ENCODE measurements around the gene PROSER1.

Gene PROSER1

GRCh38 chr13:38981096-38981495 is 56.8 kb downstream of the PROSER1 start:
- Histone ChIP-seq H3K27ac (no peak overlapping the region), H3K4me3 (no peak overlapping the region)
- TF ChIP-seq CTCF (IDR thresholded peaks at IDR 0.05), result no peak
- no peak for DNase-seq (ENCODE audit: low spot score)

GRCh38 chr13:38980750-38981078 is 57.2 kb downstream of the PROSER1 start:
- no peak for DNase-seq (ENCODE audit: low spot score)
- no peak for TF ChIP-seq CTCF (IDR thresholded peaks at IDR 0.05)
- H3K27ac ChIP-seq, result no peak overlapping the region
- no peak overlapping the region for H3K4me3 ChIP-seq

GRCh38 chr13:38979891-38980749 is 57.8 kb downstream of the PROSER1 start:
- H3K27ac ChIP-seq, result no peak overlapping the region
- no peak for DNase-seq (ENCODE audit: low spot score)
- no peak overlapping the region for H3K4me3 ChIP-seq
- TF ChIP-seq CTCF (IDR thresholded peaks at IDR 0.05), result no peak

- TF ChIP-seq CTCF (IDR thresholded peaks at IDR 0.05), result no peak
These were observed 67.4 kb downstream of the PROSER1 start for GRCh38 chr13:38970380-38971051.

GRCh38 chr13:38969187-38969586 is 68.7 kb downstream of the PROSER1 start:
- H3K27ac ChIP-seq, result no peak overlapping the region
- TF ChIP-seq CTCF (IDR thresholded peaks at IDR 0.05), result no peak
- DNase-seq (ENCODE audit: low spot score), result no peak
- no peak overlapping the region for H3K4me3 ChIP-seq

More at GRCh38 chr13:38970380-38971051, 67.4 kb downstream of the PROSER1 start:
- H3K4me3 ChIP-seq, result no peak overlapping the region
- H3K27ac ChIP-seq, result no peak overlapping the region
- no peak for DNase-seq (ENCODE audit: low spot score)

- no peak for DNase-seq (ENCODE audit: low spot score)
- TF ChIP-seq CTCF (IDR thresholded peaks at IDR 0.05), result no peak
- no peak overlapping the region for H3K27ac ChIP-seq
- no peak overlapping the region for H3K4me3 ChIP-seq
These were observed 70.4 kb downstream of the PROSER1 start for GRCh38 chr13:38967446-38967845.

- DNase-seq (ENCODE audit: low spot score), result no peak
- Histone ChIP-seq H3K27ac (no peak overlapping the region), H3K4me3 (no peak overlapping the region)
- no peak for TF ChIP-seq CTCF (IDR thresholded peaks at IDR 0.05)
These were observed 72.6 kb downstream of the PROSER1 start for GRCh38 chr13:38965281-38965680.

Data from coronary artery (tissue), 2 donors.